ENCODE measurements around the gene SHROOM2.

DNA sequence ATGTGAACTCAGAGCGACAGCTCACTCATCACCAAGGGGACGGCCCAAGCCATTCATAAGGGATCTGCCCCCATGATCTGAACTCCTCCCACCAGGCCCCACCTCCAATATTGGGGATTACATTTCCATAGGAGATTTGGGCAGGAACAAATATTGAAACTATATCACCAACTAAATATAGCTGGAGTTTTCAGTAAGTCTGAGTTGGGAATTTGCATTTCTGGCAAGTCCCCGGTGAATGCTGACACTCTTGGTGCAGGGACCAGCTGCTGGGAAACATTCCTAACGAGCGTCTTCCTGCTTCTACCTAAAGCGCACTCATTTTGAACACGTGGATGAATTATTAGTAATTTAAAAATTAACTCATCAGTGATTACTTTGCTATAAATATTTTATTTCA is 194.2 kb downstream of the SHROOM2 start:
- no peak for TF ChIP-seq POLR2A (IDR thresholded peaks at IDR 0.05; ENCODE audit: low read depth, low read length)
- TF ChIP-seq POLR2AphosphoS5 (IDR thresholded peaks at IDR 0.05; ENCODE audit: low read depth, low read length): no peak
- TF ChIP-seq PAX5 (IDR thresholded peaks at IDR 0.05; ENCODE audit: insufficient read depth, low read length, severe bottlenecking): no peak
- no peak for TF ChIP-seq POU2F2 (IDR thresholded peaks at IDR 0.05; ENCODE audit: low read depth, low read length)
- TF ChIP-seq TAF1 (IDR thresholded peaks at IDR 0.05; ENCODE audit: low read depth, low read length): no peak
